Activated CD4-positive, CD25-positive, alpha-beta regulatory T cell treated with anti-CD3 and anti-CD28 coated beads, Interleukin-2, amount 50 U/mL, for 24 hours (primary cell): Measurements from ENCODE around the gene SPATC1L.
"Not testable (repeated sequence)": the region's sequence is repeated elsewhere in the genome, so short reads cannot be mapped to it uniquely, and the experiment has no call there.

Experiments
- ATAC-seq, 2 donors: fragments of 150-1000 bp; cut with Tn5 transposase; one replicate each; pipeline ENCODE4 v1.10.0; 2021; ENCODE audit warnings: mild to moderate bottlenecking in 1 of 2, moderate library complexity in 1 of 2

Gene SPATC1L

DNA sequence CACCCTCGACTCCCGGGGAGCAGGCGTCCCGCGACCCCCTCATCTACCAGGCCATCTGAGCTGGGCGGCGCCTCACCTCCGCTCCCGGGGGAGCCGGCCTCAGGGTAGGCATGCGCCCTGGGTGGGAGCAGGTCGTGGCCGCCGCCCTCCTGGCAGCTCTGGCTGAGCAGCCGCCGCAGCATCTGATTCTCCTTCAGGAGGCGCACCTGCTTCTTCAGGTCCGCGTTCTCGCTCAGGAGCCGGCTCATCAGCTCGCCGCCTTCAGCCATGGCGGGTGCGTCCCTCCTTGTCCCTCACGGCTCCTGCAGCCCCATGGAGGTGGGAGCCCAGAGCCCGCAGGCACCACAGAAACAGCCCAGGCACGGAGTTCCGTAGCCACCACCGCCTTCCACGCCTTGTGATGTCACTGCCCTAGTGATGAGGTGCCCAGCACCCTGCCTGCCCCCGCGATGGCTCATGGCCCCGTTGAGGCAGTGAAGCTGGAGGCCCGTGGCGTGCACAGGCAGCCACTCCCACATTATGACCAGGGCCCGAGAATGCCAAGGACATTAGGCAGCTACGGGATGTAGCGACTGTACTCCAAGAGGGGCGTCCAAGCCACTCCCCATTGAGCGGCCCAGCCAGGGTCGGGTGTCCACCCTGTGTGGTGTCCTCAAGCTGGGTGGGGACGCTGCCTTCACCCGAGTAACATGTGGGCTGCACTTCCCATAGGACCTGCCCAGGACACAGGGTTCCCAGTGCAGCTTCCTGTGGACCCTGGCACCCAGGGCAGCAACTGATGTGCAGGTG, 1.5 kb downstream of the SPATC1L start:
- no peak for ATAC-seq

GRCh38 chr21:46181953-46182547, 2.2 kb downstream of the SPATC1L start:
- ATAC-seq = no peak

DNA sequence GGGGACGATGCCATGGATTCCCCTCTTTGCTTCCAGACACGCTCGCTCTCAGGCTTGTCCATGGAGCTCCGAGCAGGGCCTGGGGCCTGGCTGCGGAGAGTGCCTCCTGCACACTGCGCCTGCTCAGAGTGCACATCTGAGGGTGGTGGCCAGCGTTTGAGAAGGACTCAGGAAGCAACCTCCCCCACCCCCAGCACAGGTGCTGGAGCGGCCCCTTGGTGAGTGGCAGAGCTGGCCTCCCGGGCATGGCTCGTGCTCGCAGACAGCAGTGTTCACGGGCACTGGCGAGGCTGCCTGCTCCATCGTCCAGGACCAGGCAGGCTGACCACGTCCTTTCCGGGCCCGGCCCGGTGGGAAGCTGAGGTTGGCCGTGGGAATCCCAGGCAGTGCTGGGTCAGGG, 2.8 kb downstream of the SPATC1L start:
- no peak for ATAC-seq

- no peak for ATAC-seq
Observed at GRCh38 chr21:46180778-46181391, 3.4 kb downstream of the SPATC1L start.

GRCh38 chr21:46180079-46180722, 4.1 kb downstream of the SPATC1L start:
- ATAC-seq = no peak

GRCh38 chr21:46179708-46180078, 4.6 kb downstream of the SPATC1L start:
- no peak for ATAC-seq

GRCh38 chr21:46178961-46179360, 5.3 kb downstream of the SPATC1L start:
- no peak for ATAC-seq

GRCh38 chr21:46176443-46177129, 7.7 kb downstream of the SPATC1L start:
- ATAC-seq = not testable (repeated sequence)

DNA sequence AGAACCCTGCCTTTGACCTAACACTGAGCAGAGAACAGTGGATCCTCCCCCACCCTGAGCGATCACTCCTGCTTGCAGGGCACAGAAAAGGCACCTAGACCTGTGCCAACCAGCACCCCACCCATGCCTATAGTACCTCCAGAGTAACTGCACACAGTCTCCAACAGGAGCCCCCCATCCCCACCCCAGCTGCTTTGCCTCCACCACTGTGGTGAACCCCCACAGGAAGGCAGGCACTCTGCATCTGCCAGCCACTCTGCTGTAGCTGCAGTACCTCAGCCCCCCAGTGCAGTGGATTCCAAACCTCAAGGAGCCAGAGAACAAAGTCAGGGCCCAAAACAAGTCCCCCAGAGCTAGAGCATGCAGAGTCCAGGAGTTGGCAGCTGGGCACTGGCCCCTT, 10.7 kb downstream of the SPATC1L start:
- ATAC-seq = no peak

DNA sequence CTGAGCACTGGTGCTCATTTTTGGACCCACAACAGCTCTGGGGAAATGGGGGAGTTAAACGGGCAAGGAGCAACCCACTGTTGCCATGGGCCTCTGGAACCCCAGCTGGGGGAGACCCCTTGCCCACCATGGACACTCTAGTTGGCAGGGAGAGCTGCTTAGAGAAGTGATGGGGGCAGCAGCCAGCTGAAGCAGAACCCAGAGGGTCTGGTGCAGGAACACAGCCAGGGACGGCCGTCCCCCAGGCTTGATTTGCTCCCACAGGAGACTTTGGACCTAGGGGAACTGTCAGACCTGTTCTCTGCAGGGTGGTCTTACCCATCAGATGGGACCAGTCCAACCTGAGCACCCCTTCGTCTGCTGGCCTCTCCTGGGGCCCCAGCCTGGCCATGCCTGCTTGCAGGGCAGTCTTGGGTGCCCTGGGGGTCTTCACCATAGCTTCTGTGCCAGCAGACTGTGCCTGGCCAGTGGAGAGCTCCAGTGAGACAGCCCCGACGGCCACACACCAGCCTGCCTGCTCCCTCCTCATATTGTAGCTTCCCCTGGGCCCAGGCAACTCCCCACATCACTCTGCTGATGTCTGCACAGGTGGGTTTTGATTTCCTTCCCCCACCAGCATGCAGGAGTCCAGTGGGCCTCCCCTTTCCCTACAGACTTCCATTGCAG, 11.3 kb downstream of the SPATC1L start:
- no peak for ATAC-seq

DNA sequence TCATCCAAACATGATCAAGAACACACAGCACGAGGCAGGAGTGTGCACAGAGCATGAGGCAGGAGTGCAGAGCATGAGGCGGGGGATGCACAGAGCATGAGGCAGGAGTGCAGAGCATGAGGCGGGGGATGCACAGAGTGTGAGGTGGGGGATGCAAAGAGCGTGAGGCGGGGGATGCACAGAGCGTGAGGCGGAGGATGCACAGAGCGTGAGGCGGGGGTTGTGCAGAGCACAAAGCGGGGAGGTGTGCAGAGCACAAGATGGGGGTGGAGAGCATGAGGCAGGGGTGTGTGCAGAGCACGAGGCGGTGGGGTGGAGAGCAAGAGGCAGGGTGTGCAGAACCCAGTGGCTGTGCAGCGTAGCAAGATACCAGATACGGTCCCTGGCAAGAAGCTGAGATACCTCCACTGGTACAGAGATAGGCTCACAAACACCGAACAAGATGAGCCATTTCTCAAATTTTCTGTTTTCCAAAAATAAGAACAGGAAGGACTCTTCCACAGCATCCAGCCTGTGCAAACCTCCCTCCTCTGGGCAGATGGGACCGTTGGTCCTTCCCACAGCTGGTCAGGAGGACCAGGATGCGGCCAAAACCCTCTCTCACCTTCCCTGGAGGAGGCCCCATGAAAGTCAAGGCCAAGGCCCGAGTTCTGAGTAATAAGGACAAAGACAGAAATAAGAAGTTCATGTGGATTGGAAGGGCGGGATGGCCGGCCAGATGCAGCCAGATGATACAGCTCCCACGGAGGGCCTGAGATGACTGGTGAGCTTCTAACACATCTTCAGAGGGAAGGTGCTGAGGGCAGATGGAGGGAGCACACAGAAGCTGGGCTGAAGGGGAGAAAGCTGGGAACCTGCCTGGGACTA, 12.0 kb downstream of the SPATC1L start:
- ATAC-seq = no peak

GRCh38 chr21:46171585-46171984, 12.7 kb downstream of the SPATC1L start:
- ATAC-seq = no peak

DNA sequence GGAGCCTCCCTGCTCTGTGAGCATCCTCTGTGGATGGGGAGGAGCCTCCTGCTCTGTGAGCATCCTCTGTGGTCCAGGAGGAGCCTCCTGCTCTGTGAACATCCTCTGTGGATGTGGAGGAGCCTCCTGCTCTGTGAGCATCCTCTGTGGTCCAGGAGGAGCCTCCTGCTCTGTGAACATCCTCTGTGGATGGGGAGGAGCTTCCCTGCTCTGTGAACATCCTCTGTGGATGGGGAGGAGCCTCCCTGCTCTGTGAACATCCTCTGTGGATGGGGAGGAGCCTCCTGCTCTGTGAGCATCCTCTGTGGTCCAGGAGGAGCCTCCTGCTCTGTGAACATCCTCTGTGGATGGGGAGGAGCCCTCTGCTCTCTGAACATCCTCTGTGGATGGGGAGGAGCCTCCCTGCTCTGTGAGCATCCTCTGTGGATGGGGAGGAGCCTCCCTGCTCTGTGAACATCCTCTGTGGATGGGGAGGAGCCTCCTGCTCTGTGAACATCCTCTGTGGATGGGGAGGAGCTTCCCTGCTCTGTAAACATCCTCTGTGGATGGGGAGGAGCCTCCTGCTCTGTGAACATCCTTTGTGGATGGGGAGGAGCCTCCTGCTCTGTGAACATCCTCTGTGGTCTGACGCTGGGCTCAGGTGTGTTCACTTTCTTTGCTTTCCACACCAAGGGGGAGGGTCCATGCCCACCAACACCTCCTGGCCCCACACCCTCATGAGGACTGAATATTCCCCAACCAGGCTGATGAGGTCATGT, 13.6 kb downstream of the SPATC1L start:
- ATAC-seq = not testable (repeated sequence)

- ATAC-seq = no peak
Observed at GRCh38 chr21:46168659-46169386, 15.4 kb downstream of the SPATC1L start.

DNA sequence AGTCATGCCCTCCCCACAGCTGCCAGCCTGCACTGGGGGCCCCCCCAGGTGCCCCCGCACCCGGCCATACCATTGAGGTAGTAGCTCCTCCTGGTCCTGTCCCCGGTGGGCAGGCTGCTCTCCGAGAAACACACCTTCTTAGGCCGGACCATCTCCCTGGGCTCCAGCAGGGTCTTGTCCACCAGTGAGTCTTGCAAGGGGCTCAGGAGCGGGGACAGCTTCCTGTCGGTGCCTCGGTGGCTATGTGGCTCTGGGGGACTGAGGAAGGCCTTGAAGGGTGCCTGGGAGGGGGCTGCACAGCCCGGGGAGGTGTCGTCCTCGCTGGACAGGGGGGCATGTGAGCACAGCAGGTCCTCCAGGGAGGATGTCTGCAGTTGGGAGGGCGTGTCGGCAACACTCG, 16.0 kb downstream of the SPATC1L start:
- ATAC-seq = no peak

DNA sequence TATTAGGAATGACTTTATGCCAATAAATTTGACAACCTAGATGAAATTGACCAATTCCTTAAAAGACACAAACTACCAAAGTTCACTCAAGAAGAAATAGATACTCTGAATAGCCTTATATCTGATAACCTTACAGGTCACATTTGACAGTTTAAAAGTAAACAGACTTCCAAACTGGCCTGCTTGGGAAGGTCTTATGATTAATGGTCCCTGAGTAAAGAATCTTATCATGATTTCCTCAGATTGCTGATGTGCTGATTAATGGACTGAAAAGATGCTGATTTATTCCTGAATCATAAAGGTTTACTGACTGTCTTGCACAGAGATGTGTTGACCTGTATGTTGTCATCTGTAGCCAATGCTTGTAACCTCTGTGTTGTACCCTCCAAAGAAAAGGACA, 19.2 kb downstream of the SPATC1L start:
- no peak for ATAC-seq

DNA sequence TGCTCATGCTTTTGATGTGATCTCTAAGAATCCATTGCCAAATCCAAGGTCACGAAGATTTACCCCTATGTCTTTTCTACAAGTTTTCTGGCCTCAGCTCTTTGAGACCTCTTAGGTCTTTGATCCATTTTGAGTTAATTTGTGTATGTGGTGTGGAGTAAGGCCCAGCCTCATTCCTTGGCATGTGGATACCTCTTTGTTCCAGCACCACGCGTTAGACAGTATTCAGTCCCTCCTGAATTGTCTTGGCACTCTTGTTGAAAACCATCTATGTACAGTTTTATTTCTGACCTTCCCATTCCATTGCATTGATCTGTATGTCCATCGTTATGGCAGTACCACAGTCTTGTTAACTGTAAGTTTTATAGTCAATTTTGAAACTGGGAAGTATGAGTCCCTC, 20.9 kb downstream of the SPATC1L start:
- ATAC-seq = no peak

DNA sequence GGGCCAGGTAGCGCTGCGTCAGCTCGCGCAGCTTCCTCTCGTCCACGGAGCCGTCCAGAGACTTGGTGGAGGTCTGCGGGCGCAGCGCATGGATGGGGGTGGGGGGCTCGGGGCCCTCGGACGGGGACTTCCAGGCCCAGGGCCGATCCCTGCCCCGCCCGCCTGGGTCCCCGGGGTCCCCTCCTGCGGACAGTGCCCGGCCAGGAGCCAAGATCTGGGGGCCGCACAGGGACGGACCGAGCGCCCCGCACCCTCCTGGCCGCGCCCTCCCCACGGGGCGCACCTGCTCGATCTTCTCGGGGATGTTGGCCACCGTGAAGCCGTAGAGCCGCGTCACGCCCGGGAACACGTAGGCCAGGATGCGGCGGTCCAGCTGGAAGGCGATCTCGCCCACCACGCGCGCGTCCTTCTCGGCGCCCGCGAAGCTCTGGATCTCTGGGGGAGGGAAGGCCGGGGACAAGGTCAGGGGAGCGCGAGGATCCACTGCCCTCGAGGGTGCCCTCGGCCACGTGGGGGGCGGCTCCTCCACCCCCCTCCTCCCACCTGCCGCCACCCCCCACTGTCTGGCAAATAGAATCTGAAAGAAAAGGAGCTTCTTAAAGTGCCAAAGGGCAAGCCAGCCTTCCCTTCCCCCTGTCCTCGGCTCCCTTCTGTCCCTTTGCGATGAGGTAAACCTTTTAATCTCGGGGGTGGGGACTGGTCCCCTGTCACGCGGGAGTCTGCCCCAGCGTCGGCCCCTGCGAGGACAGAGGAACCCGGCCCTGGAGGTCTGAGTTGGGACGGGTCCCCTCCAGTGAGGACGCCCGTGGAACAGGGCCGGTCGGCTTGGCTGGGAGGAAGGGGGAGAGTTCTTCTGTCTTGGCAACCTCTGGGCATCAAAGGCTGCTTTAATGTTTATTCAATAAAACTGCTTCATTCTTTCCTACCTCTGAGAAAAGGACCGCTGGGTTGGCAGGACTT, 22.3 kb downstream of the SPATC1L start:
- no peak for ATAC-seq
